HEK293T (cell line): ENCODE measurements around the gene ENHO.

ENCODE experiments used
- CTCF ChIA-PET: fragments of 350-600 bp; formaldehyde crosslinking; extraction: SDS; loops from one replicate; lab custom pipeline; 2021; ENCODE audit warnings: antibody characterized with exemption, inconsistent platforms; lab: Yijun Ruan, JAX
- POLR2A ChIA-PET: fragments of 350-600 bp; formaldehyde crosslinking; extraction: SDS; loops from one replicate; lab custom pipeline; 2020; ENCODE audit warnings: antibody characterized with exemption, inconsistent platforms; lab: Yijun Ruan, JAX
- DNase-seq: peaks from one replicate; pipeline ENCODE4 v3.0.0; 2012; ENCODE audit warnings: mixed read lengths; ENCODE audit errors: extremely low spot score
- ARNT ChIP-seq: fragments of 450-650 bp; IDR thresholded peaks from 2 replicates; pipeline ENCODE4 v1.6.1; 2017; ENCODE audit warnings: mild to moderate bottlenecking
- BHLHE40 ChIP-seq: fragments of 450-650 bp; IDR thresholded peaks from 2 replicates; pipeline ENCODE4 v1.6.1; 2016; ENCODE audit warnings: mild to moderate bottlenecking, moderate library complexity, borderline replicate concordance
- CTBP1 ChIP-seq: fragments of 450-650 bp; IDR thresholded peaks from 2 replicates; pipeline ENCODE4 v1.6.1; 2016; ENCODE audit warnings: borderline replicate concordance
- ELF4 ChIP-seq: fragments of 450-650 bp; IDR thresholded peaks from 2 replicates; pipeline ENCODE4 v1.6.1; 2017; ENCODE audit warnings: antibody characterized with exemption
- FOXA1 ChIP-seq: fragments of 450-650 bp; IDR thresholded peaks from 2 replicates; pipeline ENCODE4 v1.6.1; 2016; ENCODE audit warnings: mild to moderate bottlenecking
- FOXK2 ChIP-seq: fragments of 450-650 bp; IDR thresholded peaks from 2 replicates; pipeline ENCODE4 v1.6.1; 2016; ENCODE audit warnings: mild to moderate bottlenecking
- FOXM1 ChIP-seq: fragments of 450-650 bp; IDR thresholded peaks from 2 replicates; pipeline ENCODE4 v1.6.1; 2017; ENCODE audit warnings: mild to moderate bottlenecking, borderline replicate concordance
- HDGF ChIP-seq: fragments of 450-650 bp; IDR thresholded peaks from 2 replicates; pipeline ENCODE4 v1.6.1; 2017; ENCODE audit warnings: antibody characterized with exemption, borderline replicate concordance
- L3MBTL2 ChIP-seq: fragments of 450-650 bp; conservative IDR thresholded peaks from 2 replicates; pipeline ENCODE4 v1.6.1; 2016; ENCODE audit warnings: mild to moderate bottlenecking
- LEF1 ChIP-seq: fragments of 450-650 bp; IDR thresholded peaks from 2 replicates; pipeline ENCODE4 v1.6.1; 2017; ENCODE audit warnings: mild to moderate bottlenecking, borderline replicate concordance
- NFRKB ChIP-seq: fragments of 450-650 bp; IDR thresholded peaks from 2 replicates; pipeline ENCODE4 v1.6.1; 2016; ENCODE audit warnings: mild to moderate bottlenecking, moderate library complexity
- SP1 ChIP-seq: fragments of 450-650 bp; IDR thresholded peaks from 2 replicates; pipeline ENCODE4 v1.6.1; 2017
- SUZ12 ChIP-seq: fragments of 450-650 bp; IDR thresholded peaks from 2 replicates; pipeline ENCODE4 v1.6.1; 2016; ENCODE audit warnings: mild to moderate bottlenecking
- TARDBP ChIP-seq: fragments of 450-650 bp; IDR thresholded peaks from 2 replicates; pipeline ENCODE4 v1.6.1; 2016
- ZNF384 ChIP-seq: fragments of 450-650 bp; IDR thresholded peaks from 2 replicates; pipeline ENCODE4 v1.6.1; 2016
- TF ChIP-seq, protein P1 (sequence below): fragments of 450-650 bp; IDR thresholded peaks from 2 replicates; pipeline ENCODE4 v1.6.1; 2016

Gene ENHO

DNA sequence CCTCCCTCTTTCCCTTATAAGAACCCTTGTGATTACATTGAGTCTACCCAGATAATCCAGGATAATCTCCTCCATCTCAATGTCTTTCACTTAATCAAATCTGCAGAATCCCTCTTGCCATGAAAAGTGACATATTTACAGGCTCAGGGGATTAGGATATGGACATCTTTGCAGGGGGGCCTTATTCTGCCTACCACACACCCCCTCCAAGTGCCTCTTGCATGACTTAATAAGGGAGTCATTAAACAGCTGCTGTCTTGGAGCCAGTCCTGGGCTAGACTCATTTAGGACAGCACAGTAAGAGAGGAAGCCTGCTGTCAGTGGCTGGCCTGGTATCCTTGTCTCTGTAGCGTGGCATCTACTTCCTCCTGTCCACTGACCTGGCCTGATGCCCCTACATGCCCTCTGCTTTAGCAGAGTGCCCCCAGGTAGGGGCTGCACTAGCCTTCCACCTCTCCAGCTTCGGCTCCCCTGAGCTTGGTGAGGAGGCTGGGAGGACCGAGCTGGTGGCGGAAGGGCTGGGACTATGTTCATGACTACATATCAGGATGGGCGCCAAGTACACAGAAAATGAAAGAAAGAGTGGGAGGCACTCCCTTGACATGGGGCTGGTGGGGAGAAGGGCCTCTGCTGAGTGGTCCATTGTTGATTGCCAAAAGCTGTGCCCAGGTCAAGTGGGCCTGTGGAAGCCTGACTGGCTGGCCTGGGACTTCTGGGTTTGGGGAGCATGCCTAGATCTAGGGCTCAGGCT is 17.2 kb downstream of the ENHO start:
- no peak for DNase-seq
- ChIA-PET POLR2A (no interaction called here), CTCF (no interaction called here)
- TF ChIP-seq FOXA1 = no peak
- no peak for TF ChIP-seq ZNF384
- no peak for TF ChIP-seq ARNT
- TF ChIP-seq HDGF = no peak
- TF ChIP-seq L3MBTL2 = no peak
- no peak for TF ChIP-seq ELF4
- no peak for TF ChIP-seq FOXM1
- TF ChIP-seq NFRKB = no peak
- no peak for TF ChIP-seq LEF1
- TF ChIP-seq, protein P1, sequence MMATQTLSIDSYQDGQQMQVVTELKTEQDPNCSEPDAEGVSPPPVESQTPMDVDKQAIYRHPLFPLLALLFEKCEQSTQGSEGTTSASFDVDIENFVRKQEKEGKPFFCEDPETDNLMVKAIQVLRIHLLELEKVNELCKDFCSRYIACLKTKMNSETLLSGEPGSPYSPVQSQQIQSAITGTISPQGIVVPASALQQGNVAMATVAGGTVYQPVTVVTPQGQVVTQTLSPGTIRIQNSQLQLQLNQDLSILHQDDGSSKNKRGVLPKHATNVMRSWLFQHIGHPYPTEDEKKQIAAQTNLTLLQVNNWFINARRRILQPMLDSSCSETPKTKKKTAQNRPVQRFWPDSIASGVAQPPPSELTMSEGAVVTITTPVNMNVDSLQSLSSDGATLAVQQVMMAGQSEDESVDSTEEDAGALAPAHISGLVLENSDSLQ = no peak
- TF ChIP-seq TARDBP = no peak
- no peak for TF ChIP-seq CTBP1
- TF ChIP-seq FOXK2 = no peak
- TF ChIP-seq SUZ12 = no peak
- TF ChIP-seq BHLHE40 = no peak
- TF ChIP-seq SP1 = no peak

DNA sequence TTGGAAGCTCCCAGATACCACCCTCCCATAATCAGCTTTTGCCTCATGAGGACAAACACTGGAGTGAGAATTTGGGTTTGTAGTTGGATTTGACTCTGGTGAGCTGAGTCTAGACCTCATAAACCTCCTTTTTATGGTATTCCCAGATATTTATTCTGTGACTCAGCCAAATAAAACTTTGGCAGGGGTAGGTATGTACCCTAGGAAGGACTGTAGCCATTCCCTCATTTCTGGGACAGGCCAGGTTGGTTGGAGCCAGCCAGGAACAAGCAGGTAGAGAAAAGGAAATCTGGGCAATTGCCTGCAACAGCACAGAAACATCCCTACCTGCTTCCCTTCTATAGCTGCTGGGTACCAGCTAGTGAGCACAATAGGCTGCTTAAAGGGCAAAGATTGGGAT is 19.4 kb downstream of the ENHO start:
- TF ChIP-seq FOXM1 = no peak
- no peak for TF ChIP-seq SUZ12
- TF ChIP-seq, protein P1 = no peak
- no peak for TF ChIP-seq NFRKB
- TF ChIP-seq L3MBTL2 = no peak
- no peak for TF ChIP-seq TARDBP
- no peak for TF ChIP-seq SP1
- no peak for TF ChIP-seq FOXK2
- no peak for TF ChIP-seq BHLHE40
- no peak for TF ChIP-seq CTBP1
- no peak for TF ChIP-seq FOXA1
- TF ChIP-seq ELF4 = no peak
- POLR2A ChIA-PET = no interaction called here
- DNase-seq = no peak
- CTCF ChIA-PET = interaction anchor here (0.8 to 1.4 kb wide), 3 partner anchors 40 to 100 kb away, joined by 3 to 7 read pairs (median 4); no protein-coding TSS in a partner anchor

DNA sequence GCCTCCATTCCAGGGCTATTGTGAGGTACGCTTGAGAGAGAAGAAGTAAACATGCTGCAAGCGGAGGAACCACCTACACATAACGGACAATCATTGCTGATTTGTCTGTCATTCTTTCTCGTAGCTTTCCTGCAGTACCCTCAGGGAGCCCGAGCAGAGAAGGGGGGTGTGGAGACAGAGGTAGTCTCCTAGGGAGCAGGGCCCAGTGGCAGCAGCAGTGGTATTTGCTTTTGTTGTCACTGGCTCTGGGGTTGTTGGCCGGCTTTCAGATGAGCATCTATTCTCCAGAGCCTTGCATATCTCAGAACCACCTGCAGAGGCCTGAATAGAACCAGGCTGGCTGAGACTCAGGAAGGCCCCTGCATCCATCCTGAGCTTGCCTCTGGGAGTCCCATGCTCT is 19.9 kb downstream of the ENHO start:
- ChIA-PET POLR2A (no interaction called here), CTCF (interaction anchor here (0.6 to 1.4 kb wide), 3 partner anchors 75 to 101 kb away, joined by 3 to 7 read pairs (median 3); no protein-coding TSS in a partner anchor)
- no peak for DNase-seq
- TF ChIP-seq NFRKB (no peak), SUZ12 (no peak), LEF1 (no peak), L3MBTL2 (no peak)

DNA sequence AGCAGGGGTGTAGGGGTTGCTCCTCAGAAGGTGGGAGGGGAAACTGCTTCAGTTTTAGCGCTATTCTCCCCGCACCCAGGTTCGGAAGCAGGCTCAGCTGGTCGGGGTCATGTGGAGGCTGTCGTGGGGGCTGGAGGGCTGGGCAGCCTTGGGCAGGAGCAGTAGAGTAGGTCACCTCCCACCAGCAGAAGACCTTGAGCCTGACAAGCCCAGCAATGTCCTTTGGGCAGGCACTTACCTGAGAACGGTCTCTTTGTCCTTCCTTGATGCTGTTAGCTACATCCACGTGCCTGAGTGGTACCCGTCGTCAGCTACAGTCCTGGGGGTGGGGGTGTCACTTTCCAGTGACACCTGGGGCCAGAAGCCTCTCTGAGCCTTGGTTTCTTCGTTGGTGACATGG is 20.3 kb downstream of the ENHO start:
- CTCF ChIA-PET = interaction anchor here (0.6 to 1.5 kb wide), 4 partner anchors 75 to 101 kb away, joined by 3 to 7 read pairs (median 4); no protein-coding TSS in a partner anchor
- DNase-seq = no peak
- POLR2A ChIA-PET = interaction anchor here (1.0 kb wide), 1 partner anchor 8 kb away, joined by 4 read pairs; no protein-coding TSS in a partner anchor
- no peak for TF ChIP-seq FOXK2
- no peak for TF ChIP-seq BHLHE40
- TF ChIP-seq FOXA1 = no peak
- TF ChIP-seq SP1 = no peak
- TF ChIP-seq SUZ12 = no peak
- TF ChIP-seq ARNT = no peak
- TF ChIP-seq FOXM1 = no peak
- TF ChIP-seq HDGF = no peak
- TF ChIP-seq, protein P1 = no peak
- no peak for TF ChIP-seq CTBP1
- TF ChIP-seq NFRKB = no peak
- TF ChIP-seq ELF4 = no peak
- no peak for TF ChIP-seq ZNF384
- no peak for TF ChIP-seq L3MBTL2

DNA sequence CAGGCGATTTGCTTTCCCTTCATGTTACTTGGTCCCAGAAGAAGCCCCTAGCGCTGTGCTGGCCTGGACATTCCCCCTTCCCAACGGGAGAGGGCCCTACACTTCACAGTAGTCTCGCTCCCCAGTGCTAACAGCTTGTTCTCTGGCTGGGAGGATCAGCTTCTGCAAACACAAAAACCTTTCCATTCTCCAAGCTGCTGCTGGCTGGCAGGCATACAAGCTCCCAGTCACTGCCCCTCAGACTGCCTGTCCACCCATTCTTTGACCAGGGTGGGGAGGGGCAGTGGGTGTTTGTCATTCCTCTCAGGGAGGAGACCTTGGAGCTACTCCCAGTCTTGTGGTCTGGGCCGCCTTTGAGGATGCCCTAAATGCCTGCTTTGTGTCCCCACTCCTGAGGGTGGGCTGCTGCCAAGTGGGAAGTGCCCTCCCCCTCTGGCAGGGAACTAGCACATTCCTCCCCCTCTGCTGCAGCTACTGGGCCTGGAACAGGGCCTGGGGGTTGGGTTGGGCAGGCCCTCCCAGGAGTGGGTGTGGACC is 20.8 kb downstream of the ENHO start:
- CTCF ChIA-PET = interaction anchor here (0.6 to 1.5 kb wide), 4 partner anchors 65 to 102 kb away, joined by 3 to 4 read pairs (median 3); no protein-coding TSS in a partner anchor
- no peak for DNase-seq

DNA sequence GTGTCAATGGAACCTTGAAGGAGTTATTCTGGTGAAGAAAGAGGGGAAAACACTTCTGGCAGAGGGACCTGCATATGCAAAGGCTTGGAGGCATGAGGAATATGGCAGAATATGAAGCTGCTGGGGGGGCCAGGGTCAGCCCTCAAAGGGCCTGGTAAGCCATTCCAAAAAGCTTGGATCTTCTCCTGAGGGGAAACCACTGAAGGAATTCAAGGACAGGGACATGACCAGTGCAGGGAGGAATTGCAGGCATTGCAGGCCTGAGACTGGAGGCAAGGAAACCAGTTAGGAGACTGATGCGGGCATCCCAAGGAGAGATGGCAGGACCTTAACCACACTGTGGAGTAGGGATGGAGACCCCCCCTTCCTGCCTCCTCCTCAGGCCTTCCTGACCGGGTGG is 21.4 kb downstream of the ENHO start:
- ChIA-PET POLR2A (interaction anchor here (1.0 kb wide), 1 partner anchor 9 kb away, joined by 4 read pairs; no protein-coding TSS in a partner anchor), CTCF (interaction anchor here (0.7 to 1.5 kb wide), 4 partner anchors 65 to 1459 kb away, joined by 3 to 6 read pairs (median 4); no protein-coding TSS in a partner anchor)
- DNase-seq = no peak
- TF ChIP-seq HDGF = no peak

More for the DNA sequence above, 20.8 kb downstream of the ENHO start:
- no peak for TF ChIP-seq FOXA1
- POLR2A ChIA-PET = interaction anchor here (1.0 kb wide), 1 partner anchor 8 kb away, joined by 4 read pairs; no protein-coding TSS in a partner anchor
